ENCODE measurements around the gene MAP6D1. TPM values are rescaled to one million over a fixed set of nuclear protein-coding genes. Genes with fewer than 3 reads are reported as not detected.

The MAP6D1 gene
- total RNA-seq, 1 experiment from 2014 or later, result 2.9 TPM

GRCh38 chr3:183815563-183815940 is 9.8 kb downstream of the MAP6D1 start:
- intact Hi-C loops (cut with micrococcal nuclease; ENCODE audit: unreplicated experiment), result no loop called here
- peaks cover 49% of the 10 kb centered on the region for H3K36me3 Mint-ChIP-seq (ENCODE audit: insufficient read depth, unreplicated experiment)
- ChIA-PET POLR2A (no interaction called here), CTCF (interaction anchor here (0.7 kb wide), 1 partner anchor 9 kb away, joined by 3 read pairs; no protein-coding TSS in a partner anchor)
- Histone ChIP-seq H3K27me3 (replicated peaks; ENCODE audit: control insufficient read depth, insufficient read depth, low read length) (no peaks in the 10 kb centered on the region), H3K4me1 (no peaks in the 10 kb centered on the region), H3K36me3 (ENCODE audit: control insufficient read depth, insufficient read depth, low read length) (peaks cover 2% of the 10 kb centered on the region), H3K9me3 (no peaks in the 10 kb centered on the region), H3K4me3 (ENCODE audit: low read depth, low read length) (no peak overlapping the region)
- no peak overlapping the region for H3K27ac Mint-ChIP-seq (ENCODE audit: unreplicated experiment)
- H3K4me3 Mint-ChIP-seq (ENCODE audit: unreplicated experiment), result no peak overlapping the region
- no peaks in the 10 kb centered on the region for H3K4me1 Mint-ChIP-seq (ENCODE audit: low read depth, unreplicated experiment)
- BruUV-seq (replicated peaks), result no TSS peak
- no peak for DNase-seq
- no peaks in the 10 kb centered on the region for H3K9me3 Mint-ChIP-seq (ENCODE audit: unreplicated experiment)
- no peak for TF ChIP-seq CTCF (IDR thresholded peaks at IDR 0.05; ENCODE audit: insufficient read depth in 1 of 2, low read depth in 1 of 2, low read length in 1 of 2, severe bottlenecking in 1 of 2, unreplicated experiment in 1 of 2)
- no peaks in the 10 kb centered on the region for H3K27me3 Mint-ChIP-seq (ENCODE audit: insufficient read depth, unreplicated experiment)

- no peaks in the 10 kb centered on the region for H3K9me3 Mint-ChIP-seq (ENCODE audit: unreplicated experiment)
- no peaks in the 10 kb centered on the region for H3K4me1 ChIP-seq
- H3K9me3 ChIP-seq, result no peaks in the 10 kb centered on the region
- TF ChIP-seq CTCF (IDR thresholded peaks at IDR 0.05; ENCODE audit: insufficient read depth in 1 of 2, low read depth in 1 of 2, low read length in 1 of 2, severe bottlenecking in 1 of 2, unreplicated experiment in 1 of 2), result no peak
- H3K4me3 Mint-ChIP-seq (ENCODE audit: unreplicated experiment), result no peak overlapping the region
- H3K27me3 ChIP-seq (replicated peaks; ENCODE audit: control insufficient read depth, insufficient read depth, low read length), result no peaks in the 10 kb centered on the region
- H3K27ac Mint-ChIP-seq (ENCODE audit: unreplicated experiment), result no peak overlapping the region
- H3K36me3 ChIP-seq (ENCODE audit: control insufficient read depth, insufficient read depth, low read length), result peaks cover 4% of the 10 kb centered on the region
- no peak for DNase-seq
- no peaks in the 10 kb centered on the region for H3K27me3 Mint-ChIP-seq (ENCODE audit: insufficient read depth, unreplicated experiment)
- ChIA-PET CTCF (interaction anchor here (0.6 to 0.7 kb wide), 2 partner anchors 177 to 210 kb away, joined by 3 read pairs; no protein-coding TSS in a partner anchor), POLR2A (no interaction called here)
- H3K4me1 Mint-ChIP-seq (ENCODE audit: low read depth, unreplicated experiment), result no peaks in the 10 kb centered on the region
- intact Hi-C loops (cut with micrococcal nuclease; ENCODE audit: unreplicated experiment), result no loop called here
- H3K4me3 ChIP-seq (ENCODE audit: low read depth, low read length), result no peak overlapping the region
- no TSS peak for BruUV-seq (replicated peaks)
- H3K36me3 Mint-ChIP-seq (ENCODE audit: insufficient read depth, unreplicated experiment), result peaks cover 49% of the 10 kb centered on the region
Observed at GRCh38 chr3:183814240-183814639, 11.1 kb downstream of the MAP6D1 start.

- CTCF ChIA-PET, result no interaction called here
- TF ChIP-seq CTCF (IDR thresholded peaks at IDR 0.05; ENCODE audit: insufficient read depth in 1 of 2, low read depth in 1 of 2, low read length in 1 of 2, severe bottlenecking in 1 of 2, unreplicated experiment in 1 of 2), result no peak
- no peaks in the 10 kb centered on the region for H3K4me1 ChIP-seq
- no peaks in the 10 kb centered on the region for H3K9me3 ChIP-seq
- no peak overlapping the region for H3K27ac Mint-ChIP-seq (ENCODE audit: unreplicated experiment)
- H3K36me3 Mint-ChIP-seq (ENCODE audit: insufficient read depth, unreplicated experiment), result peaks cover 47% of the 10 kb centered on the region
- no peaks in the 10 kb centered on the region for H3K9me3 Mint-ChIP-seq (ENCODE audit: unreplicated experiment)
- no peak overlapping the region for H3K4me3 ChIP-seq (ENCODE audit: low read depth, low read length)
- H3K27me3 ChIP-seq (replicated peaks; ENCODE audit: control insufficient read depth, insufficient read depth, low read length), result no peaks in the 10 kb centered on the region
- no TSS peak for BruUV-seq (replicated peaks)
- H3K4me1 Mint-ChIP-seq (ENCODE audit: low read depth, unreplicated experiment), result no peaks in the 10 kb centered on the region
- no peak for DNase-seq
- intact Hi-C loops (cut with micrococcal nuclease; ENCODE audit: unreplicated experiment), result no loop called here
- peaks cover 4% of the 10 kb centered on the region for H3K36me3 ChIP-seq (ENCODE audit: control insufficient read depth, insufficient read depth, low read length)
- no peak overlapping the region for H3K4me3 Mint-ChIP-seq (ENCODE audit: unreplicated experiment)
- POLR2A ChIA-PET, result no interaction called here
- H3K27me3 Mint-ChIP-seq (ENCODE audit: insufficient read depth, unreplicated experiment), result no peaks in the 10 kb centered on the region
Observed at GRCh38 chr3:183812761-183813445, 12.5 kb downstream of the MAP6D1 start.
